ENCODE measurements around the gene GMNN.

Gene GMNN

DNA sequence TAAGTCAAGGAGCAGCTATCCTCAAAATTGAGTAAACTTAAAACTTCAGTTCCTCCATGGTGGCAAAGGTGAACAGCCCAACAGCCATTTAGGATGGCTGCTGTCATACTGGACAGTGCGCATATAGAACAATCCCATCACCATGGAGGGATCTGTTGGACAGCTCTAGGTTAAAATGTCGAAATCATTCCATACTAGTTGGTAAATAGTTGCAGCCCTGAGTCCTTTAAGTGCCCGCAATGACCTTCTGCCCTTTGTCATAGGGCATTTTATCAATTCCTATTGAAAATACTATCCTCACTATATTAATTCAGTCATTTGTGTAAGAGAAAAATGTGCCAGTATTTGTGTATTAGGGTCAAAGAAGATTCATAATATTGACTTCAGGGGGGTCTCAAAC, 32.8 kb downstream of the GMNN start:
- no peak overlapping the region for H3K4me3 ChIP-seq (ENCODE audit: low read depth, low read length)
- no peak for DNase-seq (ENCODE audit: low read depth)
- TF ChIP-seq POLR2A (IDR thresholded peaks at IDR 0.05; ENCODE audit: extremely low read depth, insufficient read length) (no peak), MYC (IDR thresholded peaks at IDR 0.05; ENCODE audit: low read depth, low read length) (no peak)
- TF ChIP-seq, protein P1, sequence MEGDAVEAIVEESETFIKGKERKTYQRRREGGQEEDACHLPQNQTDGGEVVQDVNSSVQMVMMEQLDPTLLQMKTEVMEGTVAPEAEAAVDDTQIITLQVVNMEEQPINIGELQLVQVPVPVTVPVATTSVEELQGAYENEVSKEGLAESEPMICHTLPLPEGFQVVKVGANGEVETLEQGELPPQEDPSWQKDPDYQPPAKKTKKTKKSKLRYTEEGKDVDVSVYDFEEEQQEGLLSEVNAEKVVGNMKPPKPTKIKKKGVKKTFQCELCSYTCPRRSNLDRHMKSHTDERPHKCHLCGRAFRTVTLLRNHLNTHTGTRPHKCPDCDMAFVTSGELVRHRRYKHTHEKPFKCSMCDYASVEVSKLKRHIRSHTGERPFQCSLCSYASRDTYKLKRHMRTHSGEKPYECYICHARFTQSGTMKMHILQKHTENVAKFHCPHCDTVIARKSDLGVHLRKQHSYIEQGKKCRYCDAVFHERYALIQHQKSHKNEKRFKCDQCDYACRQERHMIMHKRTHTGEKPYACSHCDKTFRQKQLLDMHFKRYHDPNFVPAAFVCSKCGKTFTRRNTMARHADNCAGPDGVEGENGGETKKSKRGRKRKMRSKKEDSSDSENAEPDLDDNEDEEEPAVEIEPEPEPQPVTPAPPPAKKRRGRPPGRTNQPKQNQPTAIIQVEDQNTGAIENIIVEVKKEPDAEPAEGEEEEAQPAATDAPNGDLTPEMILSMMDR (IDR thresholded peaks at IDR 0.05; ENCODE audit: low read depth, low read length): no peak
- TF ChIP-seq, protein P2, sequence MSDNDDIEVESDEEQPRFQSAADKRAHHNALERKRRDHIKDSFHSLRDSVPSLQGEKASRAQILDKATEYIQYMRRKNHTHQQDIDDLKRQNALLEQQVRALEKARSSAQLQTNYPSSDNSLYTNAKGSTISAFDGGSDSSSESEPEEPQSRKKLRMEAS (IDR thresholded peaks at IDR 0.05; ENCODE audit: low read depth, low read length): no peak

DNA sequence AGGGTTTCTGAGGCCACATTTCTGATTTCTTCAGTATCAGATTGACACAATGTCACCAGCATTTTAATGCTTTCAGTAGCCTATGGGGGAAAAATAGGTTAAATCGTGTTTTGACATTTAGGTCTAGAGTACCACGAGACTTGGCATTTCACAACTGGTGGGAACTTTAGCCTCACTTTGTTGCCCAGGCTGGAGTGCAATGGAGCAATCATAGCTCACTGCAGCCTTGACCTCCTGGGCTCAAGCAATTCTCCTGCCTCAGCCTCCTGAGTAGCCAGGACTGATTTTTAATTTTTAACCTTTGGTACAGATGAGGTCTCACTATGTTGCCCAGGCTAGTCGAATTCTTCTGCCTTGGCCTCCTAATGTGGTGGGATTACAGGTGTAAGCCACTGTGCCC, 35.0 kb downstream of the GMNN start:
- H3K4me3 ChIP-seq (ENCODE audit: low read depth, low read length): no peak overlapping the region
- DNase-seq (ENCODE audit: low read depth): no peak
- TF ChIP-seq, protein P1 (IDR thresholded peaks at IDR 0.05; ENCODE audit: low read depth, low read length): no peak
- TF ChIP-seq POLR2A (IDR thresholded peaks at IDR 0.05; ENCODE audit: extremely low read depth, insufficient read length): no peak
- TF ChIP-seq MYC (IDR thresholded peaks at IDR 0.05; ENCODE audit: low read depth, low read length): no peak
- TF ChIP-seq, protein P2 (IDR thresholded peaks at IDR 0.05; ENCODE audit: low read depth, low read length): no peak

DNA sequence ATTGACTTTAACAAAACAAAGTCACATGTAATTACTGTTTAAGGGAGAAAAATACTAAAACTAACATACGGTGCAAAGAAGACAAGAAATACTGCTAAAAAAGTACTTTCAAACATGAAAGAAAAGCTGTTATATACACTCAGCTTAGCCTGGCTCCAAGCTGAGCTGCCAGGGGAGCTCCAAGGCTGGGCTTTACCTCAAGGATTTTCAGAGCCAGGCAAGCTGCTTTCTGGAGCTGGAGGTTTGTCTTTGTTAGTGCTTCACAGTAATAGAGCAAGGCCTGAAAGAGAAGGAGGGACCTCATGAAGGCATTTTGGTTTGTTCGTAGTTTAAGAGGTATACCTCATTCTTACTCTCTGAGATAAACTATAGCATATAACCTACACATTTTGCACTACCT, 43.6 kb downstream of the GMNN start:
- H3K4me3 ChIP-seq (ENCODE audit: low read depth, low read length): no peak overlapping the region
- TF ChIP-seq POLR2A (IDR thresholded peaks at IDR 0.05; ENCODE audit: extremely low read depth, insufficient read length) (no peak), MYC (IDR thresholded peaks at IDR 0.05; ENCODE audit: low read depth, low read length) (no peak)
- TF ChIP-seq, protein P1 (IDR thresholded peaks at IDR 0.05; ENCODE audit: low read depth, low read length): no peak
- TF ChIP-seq, protein P2 (IDR thresholded peaks at IDR 0.05; ENCODE audit: low read depth, low read length): no peak
- no peak for DNase-seq (ENCODE audit: low read depth)

DNA sequence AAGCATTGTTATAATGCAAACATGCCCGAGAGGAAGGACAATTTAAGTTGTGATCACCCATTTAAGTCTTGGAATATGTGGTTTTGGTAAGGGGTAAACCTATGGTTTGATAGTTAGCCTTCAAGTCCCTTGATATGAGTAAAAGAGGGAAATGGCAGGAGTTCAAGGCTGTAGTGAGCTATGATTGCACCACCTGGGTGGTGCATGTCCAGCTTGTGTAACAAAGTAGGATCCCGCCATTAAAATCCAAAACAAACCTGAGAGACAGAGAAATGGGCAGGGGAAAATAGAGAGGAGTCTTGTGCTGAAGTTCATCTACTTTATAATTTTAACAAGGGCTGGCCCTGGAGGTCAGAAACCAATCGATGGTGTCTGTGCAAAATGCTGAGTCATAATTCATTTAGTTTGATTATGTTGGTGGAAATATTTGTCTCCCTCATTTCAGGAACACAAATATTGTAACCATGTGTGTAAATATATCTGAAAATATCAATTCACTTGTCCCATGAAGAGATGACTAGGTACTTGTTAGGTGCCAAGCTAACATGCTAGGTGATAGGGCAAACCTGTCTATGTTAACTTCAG, 47.2 kb downstream of the GMNN start:
- no peak overlapping the region for H3K4me3 ChIP-seq (ENCODE audit: low read depth, low read length)
- no peak for DNase-seq (ENCODE audit: low read depth)
- TF ChIP-seq, protein P1 (IDR thresholded peaks at IDR 0.05; ENCODE audit: low read depth, low read length): no peak
- TF ChIP-seq MYC (IDR thresholded peaks at IDR 0.05; ENCODE audit: low read depth, low read length) (no peak), POLR2A (IDR thresholded peaks at IDR 0.05; ENCODE audit: extremely low read depth, insufficient read length) (no peak)
- TF ChIP-seq, protein P2 (IDR thresholded peaks at IDR 0.05; ENCODE audit: low read depth, low read length): no peak

DNA sequence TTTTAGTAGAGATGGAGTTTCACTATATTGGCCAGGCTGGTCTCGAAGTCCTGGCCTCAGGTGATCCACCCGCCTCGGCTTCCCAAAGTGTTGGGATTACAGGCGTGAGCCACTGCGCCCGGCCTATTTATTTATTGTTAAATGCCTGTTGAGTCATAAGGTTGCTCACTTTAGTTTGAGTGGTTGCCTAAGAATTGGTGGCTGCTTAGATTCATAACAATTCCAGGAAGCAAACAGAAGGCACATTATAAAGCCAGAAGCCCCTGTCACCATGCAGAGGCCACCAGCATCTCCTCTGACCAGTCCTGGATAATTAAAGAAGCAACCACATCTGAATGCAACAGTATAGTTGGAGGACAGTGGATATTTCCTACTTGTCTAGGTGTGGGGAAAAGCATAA, 48.0 kb downstream of the GMNN start:
- H3K4me3 ChIP-seq (ENCODE audit: low read depth, low read length): no peak overlapping the region
- TF ChIP-seq POLR2A (IDR thresholded peaks at IDR 0.05; ENCODE audit: extremely low read depth, insufficient read length) (no peak), MYC (IDR thresholded peaks at IDR 0.05; ENCODE audit: low read depth, low read length) (no peak)
- TF ChIP-seq, protein P2 (IDR thresholded peaks at IDR 0.05; ENCODE audit: low read depth, low read length): no peak
- TF ChIP-seq, protein P1 (IDR thresholded peaks at IDR 0.05; ENCODE audit: low read depth, low read length): no peak
- peak; percentile 11 for DNase-seq (ENCODE audit: low read depth)
